Measurements from ENCODE around the gene UBA6. TPM values are rescaled to one million over a fixed set of nuclear protein-coding genes. Genes with fewer than 3 reads are reported as not detected.

Gene UBA6
- polyA plus RNA-seq, 1 of the 3 experiments (the other 2 are of a cell fraction), result 51.0 TPM

GRCh38 chr4:67701517-67701850 lies 529 bp upstream of the UBA6 start:
- H3K4me2 ChIP-seq, result peak overlapping the region; percentile 84
- DNase-seq, result peak; percentile 17
- no peaks in the 10 kb centered on the region for H3K9me3 ChIP-seq
- no peaks in the 10 kb centered on the region; the same call in 1 of the 2 replicates for H4K20me1 ChIP-seq (ENCODE audit: insufficient read depth)
- peaks cover 0 to 7% of the 10 kb centered on the region in 2 experiments; a peak in 3 of 4 replicates for H3K4me1 ChIP-seq (ENCODE audit: control insufficient read depth in 1 of 2, insufficient read depth in 2 of 2, low read depth in 1 of 2, low read length in 1 of 2)
- no peaks in the 10 kb centered on the region for H3K27me3 ChIP-seq (ENCODE audit: insufficient read depth)
- peak overlapping the region; percentile 72 for H3K9ac ChIP-seq
- H3K79me2 ChIP-seq (ENCODE audit: insufficient read depth), result peaks cover 96% of the 10 kb centered on the region
- ChIA-PET POLR2A (interaction anchor here (2.7 kb wide), 1 partner anchor 11 kb away, joined by 7 read pairs; no protein-coding TSS in a partner anchor), CTCF (interaction anchor here (1.0 to 2.6 kb wide), 5 partner anchors 13 to 68 kb away, joined by 3 to 9 read pairs (median 8); no protein-coding TSS in a partner anchor)
- TF ChIP-seq JUND (IDR thresholded peaks at IDR 0.05) (no peak), TAF1 (IDR thresholded peaks at IDR 0.05; ENCODE audit: borderline replicate concordance, low read depth, low read length) (0 out of 2 replicates have a peak, but pooled peaks have one; percentile 1)
- WGBS (ENCODE audit: low lambda C conversion rate), result 7% methylated on average over 4 of the region's 4 CpGs
- peak overlapping the region; percentile 82 to 86 for H3K4me3 ChIP-seq (ENCODE audit: low read depth in 2 of 2, low read length in 1 of 2)
- H3K27ac ChIP-seq (ENCODE audit: low read depth in 2 of 2, low read length in 1 of 2), result peak overlapping the region; percentile 85 to 92
- H3F3A ChIP-seq (replicated peaks; ENCODE audit: insufficient read depth), result no peaks in the 10 kb centered on the region
- H3K36me3 ChIP-seq (replicated peaks in 1 of 2; ENCODE audit: control insufficient read depth in 1 of 2, insufficient read depth in 2 of 2, low read length in 1 of 2), result peaks cover 0 to 11% of the 10 kb centered on the region in 2 experiments
- peak overlapping the region; percentile 98 for H2AFZ ChIP-seq (ENCODE audit: low read depth)
- no peaks in the 10 kb centered on the region for H3K9me2 ChIP-seq

GRCh38 chr4:67700116-67700737 lies 728 bp downstream of the UBA6 start:
- Histone ChIP-seq H3K27ac (ENCODE audit: low read depth in 2 of 2, low read length in 1 of 2) (peak overlapping the region; percentile 85 to 90), H4K20me1 (ENCODE audit: insufficient read depth) (no peaks in the 10 kb centered on the region; the same call in 1 of the 2 replicates), H2AFZ (ENCODE audit: low read depth) (peak overlapping the region; percentile 98; the same call in 1 of the 2 replicates), H3K4me3 (ENCODE audit: low read depth in 2 of 2, low read length in 1 of 2) (peak overlapping the region; percentile 82 to 86), H3K4me2 (peak overlapping the region; percentile 84), H3K9me3 (no peaks in the 10 kb centered on the region), H3F3A (replicated peaks; ENCODE audit: insufficient read depth) (no peaks in the 10 kb centered on the region), H3K4me1 (ENCODE audit: control insufficient read depth in 1 of 2, insufficient read depth in 2 of 2, low read depth in 1 of 2, low read length in 1 of 2) (peaks cover 0 to 7% of the 10 kb centered on the region in 2 experiments; a peak in 3 of 4 replicates), H3K27me3 (ENCODE audit: insufficient read depth) (no peaks in the 10 kb centered on the region), H3K36me3 (replicated peaks in 1 of 2; ENCODE audit: control insufficient read depth in 1 of 2, insufficient read depth in 2 of 2, low read length in 1 of 2) (peaks cover 11 to 20% of the 10 kb centered on the region in 2 experiments), H3K9me2 (no peaks in the 10 kb centered on the region), H3K79me2 (ENCODE audit: insufficient read depth) (peaks cover 96% of the 10 kb centered on the region), H3K9ac (peak overlapping the region; percentile 88)
- ChIA-PET CTCF (interaction anchor here (1.3 to 2.6 kb wide), 6 partner anchors 14 to 78 kb away, joined by 3 to 9 read pairs (median 6); no protein-coding TSS in a partner anchor), POLR2A (interaction anchor here (2.7 kb wide), 1 partner anchor 12 kb away, joined by 7 read pairs; no protein-coding TSS in a partner anchor)
- no peak for TF ChIP-seq CHD2 (IDR thresholded peaks at IDR 0.05; ENCODE audit: low read length, partially characterized antibody)
- no peak for TF ChIP-seq RXRA (IDR thresholded peaks at IDR 0.05; ENCODE audit: borderline replicate concordance, low read depth)
- TF ChIP-seq, protein P1, sequence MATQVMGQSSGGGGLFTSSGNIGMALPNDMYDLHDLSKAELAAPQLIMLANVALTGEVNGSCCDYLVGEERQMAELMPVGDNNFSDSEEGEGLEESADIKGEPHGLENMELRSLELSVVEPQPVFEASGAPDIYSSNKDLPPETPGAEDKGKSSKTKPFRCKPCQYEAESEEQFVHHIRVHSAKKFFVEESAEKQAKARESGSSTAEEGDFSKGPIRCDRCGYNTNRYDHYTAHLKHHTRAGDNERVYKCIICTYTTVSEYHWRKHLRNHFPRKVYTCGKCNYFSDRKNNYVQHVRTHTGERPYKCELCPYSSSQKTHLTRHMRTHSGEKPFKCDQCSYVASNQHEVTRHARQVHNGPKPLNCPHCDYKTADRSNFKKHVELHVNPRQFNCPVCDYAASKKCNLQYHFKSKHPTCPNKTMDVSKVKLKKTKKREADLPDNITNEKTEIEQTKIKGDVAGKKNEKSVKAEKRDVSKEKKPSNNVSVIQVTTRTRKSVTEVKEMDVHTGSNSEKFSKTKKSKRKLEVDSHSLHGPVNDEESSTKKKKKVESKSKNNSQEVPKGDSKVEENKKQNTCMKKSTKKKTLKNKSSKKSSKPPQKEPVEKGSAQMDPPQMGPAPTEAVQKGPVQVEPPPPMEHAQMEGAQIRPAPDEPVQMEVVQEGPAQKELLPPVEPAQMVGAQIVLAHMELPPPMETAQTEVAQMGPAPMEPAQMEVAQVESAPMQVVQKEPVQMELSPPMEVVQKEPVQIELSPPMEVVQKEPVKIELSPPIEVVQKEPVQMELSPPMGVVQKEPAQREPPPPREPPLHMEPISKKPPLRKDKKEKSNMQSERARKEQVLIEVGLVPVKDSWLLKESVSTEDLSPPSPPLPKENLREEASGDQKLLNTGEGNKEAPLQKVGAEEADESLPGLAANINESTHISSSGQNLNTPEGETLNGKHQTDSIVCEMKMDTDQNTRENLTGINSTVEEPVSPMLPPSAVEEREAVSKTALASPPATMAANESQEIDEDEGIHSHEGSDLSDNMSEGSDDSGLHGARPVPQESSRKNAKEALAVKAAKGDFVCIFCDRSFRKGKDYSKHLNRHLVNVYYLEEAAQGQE (IDR thresholded peaks at IDR 0.05; ENCODE audit: low read depth, low read length), result no peak
- TF ChIP-seq CTCF (IDR thresholded peaks at IDR 0.05), result no peak
- TF ChIP-seq FOSL2 (IDR thresholded peaks at IDR 0.05; ENCODE audit: borderline replicate concordance, low read depth), result no peak
- peak; percentile 15 for DNase-seq
- 12% methylated on average over 11 of the region's 11 CpGs for WGBS (ENCODE audit: low lambda C conversion rate)
